Adipocyte (in vitro differentiated cells): Measurements from ENCODE around the gene OR8H1.

Experiments used
- DNase-seq: peaks from one replicate; pipeline ENCODE4 v3.0.0-alpha.2; 2015; ENCODE audit warnings: low read depth
- H3K27me3 ChIP-seq: replicated peaks from 2 replicates; pipeline ENCODE4 v1.7.0; 2013; ENCODE audit warnings: mild to moderate bottlenecking, low read length, moderate library complexity; ENCODE audit not compliant: control insufficient read depth, insufficient read depth
- H3K36me3 ChIP-seq: 2 replicates; pipeline ENCODE4 v1.7.0; 2013; ENCODE audit warnings: low read length, mild to moderate bottlenecking, moderate library complexity; ENCODE audit not compliant: control insufficient read depth, insufficient read depth, severe bottlenecking
- H3K4me1 ChIP-seq: 2 replicates; pipeline ENCODE4 v1.7.0; 2013; ENCODE audit warnings: mild to moderate bottlenecking, low read length, moderate library complexity; ENCODE audit not compliant: control insufficient read depth, insufficient read depth
- H3K4me3 ChIP-seq: 2 replicates; pipeline ENCODE4 v1.7.0; 2013; ENCODE audit warnings: mild to moderate bottlenecking, low read length, moderate library complexity
- H3K9ac ChIP-seq: 2 replicates; pipeline ENCODE4 v1.7.0; 2013; ENCODE audit warnings: mild to moderate bottlenecking, low read length, moderate library complexity
- H3K9me3 ChIP-seq: 2 replicates; pipeline ENCODE4 v1.7.0; 2013; ENCODE audit warnings: mild to moderate bottlenecking, low read length, moderate library complexity; ENCODE audit not compliant: control insufficient read depth

Gene OR8H1

GRCh38 chr11:56292154-56292553, at the start of gene OR8H1:
Gene OR8H1 (minus strand): TSS chr11:56292254. CDS start chr11:56291062, 1,192 bp downstream.
- Histone ChIP-seq H3K27me3 (no peaks in the 10 kb centered on the region), H3K4me1 (no peaks in the 10 kb centered on the region), H3K4me3 (no peak within 1 kb of the TSS), H3K9ac (no peak within 1 kb of the TSS), H3K9me3 (no peaks in the 10 kb centered on the region), H3K36me3 (no peaks in the 10 kb centered on the region)
- DNase-seq = no peak

DNA sequence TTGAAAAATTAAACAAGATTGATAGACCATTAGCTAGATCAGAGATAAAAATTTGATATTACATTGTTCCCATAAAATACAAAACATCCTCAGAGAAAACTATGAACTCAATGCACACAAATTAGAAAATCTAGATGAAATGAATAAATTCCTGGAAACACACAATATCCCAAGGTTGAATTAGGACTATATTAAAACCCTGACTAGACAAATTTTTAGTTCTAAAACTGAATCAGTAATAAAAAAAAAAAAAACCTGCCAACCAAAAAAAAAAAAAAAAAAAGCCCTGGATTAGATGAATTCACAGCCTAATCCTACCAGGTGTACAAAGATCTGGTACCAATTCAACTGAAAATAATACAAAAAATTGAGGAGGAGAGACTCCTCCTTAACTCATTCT, 48.2 kb upstream of the OR8H1 start:
- DNase-seq = no peak
- H3K9ac ChIP-seq = no peak overlapping the region
- no peaks in the 10 kb centered on the region for H3K9me3 ChIP-seq
- H3K36me3 ChIP-seq = no peaks in the 10 kb centered on the region
- H3K4me3 ChIP-seq = no peak overlapping the region
- H3K27me3 ChIP-seq = no peaks in the 10 kb centered on the region
- no peaks in the 10 kb centered on the region for H3K4me1 ChIP-seq

DNA sequence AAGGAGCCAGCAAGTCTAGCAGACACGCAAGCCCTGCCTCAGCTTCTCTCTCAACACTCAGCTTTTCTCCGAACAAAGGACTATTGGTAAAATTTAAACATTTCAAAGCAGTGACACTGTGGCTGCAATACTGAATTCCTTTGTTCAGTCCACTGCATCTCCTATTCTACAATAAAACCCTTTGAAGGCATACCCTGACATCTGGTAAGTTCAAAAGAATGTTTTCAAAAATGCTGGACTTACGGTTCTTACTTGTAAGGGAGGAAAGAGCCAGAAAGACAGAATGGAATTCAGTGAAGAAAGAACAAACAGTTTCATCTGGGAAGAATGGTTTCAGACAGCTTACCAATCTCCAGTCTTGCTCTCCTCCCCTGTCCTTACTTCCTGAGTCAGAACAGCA, 41.1 kb upstream of the OR8H1 start:
- Histone ChIP-seq H3K9ac (no peak overlapping the region), H3K27me3 (no peaks in the 10 kb centered on the region), H3K4me3 (no peak overlapping the region), H3K36me3 (no peaks in the 10 kb centered on the region), H3K4me1 (no peaks in the 10 kb centered on the region), H3K9me3 (no peaks in the 10 kb centered on the region)
- no peak for DNase-seq

DNA sequence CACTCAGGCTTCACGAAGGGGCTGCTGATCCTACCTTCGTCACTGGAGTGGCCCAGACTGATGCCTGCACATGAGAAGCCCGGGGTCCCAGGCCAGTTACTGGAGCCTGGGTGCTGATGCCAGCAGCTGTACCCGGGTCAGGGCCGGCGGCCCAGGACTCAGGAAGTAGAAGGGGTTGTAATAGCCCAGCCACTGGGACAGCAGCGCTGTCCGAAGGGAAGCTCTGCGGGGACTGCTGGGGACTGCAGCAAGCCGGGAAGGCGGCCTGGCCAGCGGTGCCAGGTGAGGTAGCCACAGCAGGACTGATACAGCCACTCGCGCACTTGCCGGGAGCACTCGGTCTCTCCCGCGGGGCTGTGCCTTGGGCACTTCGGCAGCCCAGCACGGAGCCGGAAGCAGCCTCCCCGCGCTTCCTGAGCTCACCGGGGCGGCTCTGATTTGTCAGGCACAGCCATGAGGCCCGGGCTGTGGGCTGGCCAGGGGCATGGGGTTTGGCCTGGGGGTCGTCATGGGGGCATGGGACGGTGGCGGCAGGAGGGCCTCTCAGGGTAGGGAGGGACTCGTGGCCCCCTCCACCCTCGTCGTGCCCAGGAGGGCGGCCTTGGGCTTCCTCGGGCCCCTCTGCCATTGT, 39.9 kb upstream of the OR8H1 start:
- Histone ChIP-seq H3K36me3 (no peaks in the 10 kb centered on the region), H3K27me3 (no peaks in the 10 kb centered on the region), H3K4me1 (no peaks in the 10 kb centered on the region), H3K9ac (no peak overlapping the region), H3K4me3 (no peak overlapping the region), H3K9me3 (no peaks in the 10 kb centered on the region)
- DNase-seq = no peak

DNA sequence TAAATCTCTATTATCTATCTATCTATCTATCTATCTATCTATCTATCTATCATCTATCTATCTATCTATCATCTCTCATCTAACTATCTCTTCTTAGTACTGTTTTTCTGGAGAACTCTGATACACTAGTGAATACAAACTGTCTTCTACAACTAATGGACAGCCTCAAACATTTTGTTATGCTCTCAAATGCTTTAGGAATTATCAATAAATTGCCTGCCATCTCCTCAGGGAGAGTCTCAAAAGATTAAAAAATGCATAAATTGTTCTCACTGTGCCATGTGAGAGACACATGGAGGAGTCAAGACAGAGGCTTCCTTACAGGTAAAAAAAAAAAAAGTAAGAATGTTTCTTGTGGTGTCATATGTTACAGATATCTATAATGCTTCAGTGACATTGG, 22.8 kb upstream of the OR8H1 start, which contains the start of gene OR8K3:
TSS of gene OR8K3 (plus strand) at position 301 of the 400 bp plus-strand sequence. CDS start 3,163 bp downstream, outside the sequence.
- no peaks in the 10 kb centered on the region for H3K4me1 ChIP-seq
- no peaks in the 10 kb centered on the region for H3K9me3 ChIP-seq
- no peak within 1 kb of the TSS for H3K9ac ChIP-seq
- no peak for DNase-seq
- H3K36me3 ChIP-seq = no peaks in the 10 kb centered on the region
- no peaks in the 10 kb centered on the region for H3K27me3 ChIP-seq
- no peak within 1 kb of the TSS for H3K4me3 ChIP-seq

- DNase-seq = no peak
- Histone ChIP-seq H3K9ac (no peak overlapping the region), H3K36me3 (no peaks in the 10 kb centered on the region), H3K27me3 (no peaks in the 10 kb centered on the region), H3K4me3 (no peak overlapping the region), H3K4me1 (no peaks in the 10 kb centered on the region), H3K9me3 (peaks cover 17% of the 10 kb centered on the region)
These were observed 15.8 kb upstream of the OR8H1 start for GRCh38 chr11:56307836-56308235.

DNA sequence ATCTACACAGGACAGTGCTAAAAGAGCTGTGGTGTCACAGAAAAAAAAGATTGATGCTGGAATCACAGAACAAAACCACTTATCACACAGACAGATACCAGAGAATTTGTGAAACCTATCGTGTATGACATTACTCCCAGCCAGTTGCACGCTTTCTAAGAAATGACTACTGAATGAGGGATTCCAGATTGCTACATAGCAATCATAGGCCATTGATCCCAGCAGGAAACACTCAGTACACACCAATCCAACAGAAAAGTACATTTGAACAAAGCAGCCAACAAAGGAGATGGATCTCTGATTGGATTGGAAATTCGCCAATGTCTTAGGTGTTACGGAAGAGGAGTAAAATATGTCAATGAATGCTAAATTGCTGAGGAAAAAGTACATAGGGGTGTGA, 4.8 kb upstream of the OR8H1 start:
- no peak overlapping the region for H3K9ac ChIP-seq
- H3K36me3 ChIP-seq = no peaks in the 10 kb centered on the region
- H3K4me1 ChIP-seq = no peaks in the 10 kb centered on the region
- H3K27me3 ChIP-seq = no peaks in the 10 kb centered on the region
- H3K9me3 ChIP-seq = no peaks in the 10 kb centered on the region
- no peak for DNase-seq
- no peak overlapping the region for H3K4me3 ChIP-seq

DNA sequence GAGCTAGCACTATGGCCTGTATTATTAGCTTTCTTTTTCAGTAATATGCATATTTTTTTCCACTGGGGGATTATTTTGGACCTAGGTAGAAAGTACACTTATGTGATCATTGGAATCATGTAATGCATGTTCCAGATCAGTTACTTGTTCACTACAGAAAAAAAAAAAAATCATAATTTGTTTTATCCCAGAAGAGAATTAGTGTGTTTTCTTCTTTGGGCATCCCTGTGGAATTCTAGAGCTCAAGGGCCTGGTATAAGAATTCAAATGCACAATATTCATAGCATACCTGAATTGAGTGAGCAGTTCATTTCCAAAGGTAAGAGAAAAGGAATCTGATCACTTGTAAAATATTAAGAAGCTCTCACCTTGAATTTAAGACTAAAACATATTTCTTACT, 18.2 kb downstream of the OR8H1 start, which contains the start of gene OR5T1:
TSS of gene OR5T1 (plus strand) at position 301 of the 400 bp plus-strand sequence. CDS start 1,485 bp downstream, outside the sequence.
- H3K9ac ChIP-seq = no peak within 1 kb of the TSS
- H3K36me3 ChIP-seq = no peaks in the 10 kb centered on the region
- H3K4me3 ChIP-seq = no peak within 1 kb of the TSS
- DNase-seq = no peak
- no peaks in the 10 kb centered on the region for H3K4me1 ChIP-seq
- no peaks in the 10 kb centered on the region for H3K9me3 ChIP-seq
- no peaks in the 10 kb centered on the region for H3K27me3 ChIP-seq

DNA sequence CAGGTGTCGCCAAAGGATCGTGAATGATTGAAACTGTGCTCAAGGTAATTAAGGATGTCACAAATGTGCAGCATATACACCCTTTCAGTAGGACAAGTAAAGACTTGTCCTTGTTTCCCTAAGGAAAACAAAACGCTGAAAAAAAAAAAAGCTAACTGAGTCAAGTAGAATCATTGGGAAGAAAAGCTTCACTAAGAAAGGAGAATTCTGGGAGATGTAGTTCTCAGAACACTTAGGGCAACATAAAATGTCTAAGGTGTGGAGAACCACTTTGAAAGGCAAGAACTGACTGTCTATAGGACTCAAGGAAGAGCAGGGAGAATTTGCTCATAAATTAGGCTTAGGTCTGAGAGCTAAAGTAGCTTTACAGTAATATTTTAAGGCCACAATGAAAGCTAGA, 21.0 kb downstream of the OR8H1 start:
- Histone ChIP-seq H3K36me3 (no peaks in the 10 kb centered on the region), H3K4me1 (no peaks in the 10 kb centered on the region), H3K9me3 (peaks cover 3% of the 10 kb centered on the region), H3K9ac (no peak overlapping the region), H3K27me3 (no peaks in the 10 kb centered on the region), H3K4me3 (no peak overlapping the region)
- no peak for DNase-seq

GRCh38 chr11:56251954-56252353, 40.1 kb downstream of the OR8H1 start, which contains the start of gene OR5T3:
Gene OR5T3 (plus strand): TSS chr11:56252254. CDS start chr11:56252254, 0 bp downstream.
- no peak within 1 kb of the TSS for H3K4me3 ChIP-seq

More at GRCh38 chr11:56251954-56252353, 40.1 kb downstream of the OR8H1 start, which contains the start of gene OR5T3:
- no peaks in the 10 kb centered on the region for H3K9me3 ChIP-seq
- DNase-seq = no peak
- H3K36me3 ChIP-seq = no peaks in the 10 kb centered on the region
- H3K4me1 ChIP-seq = no peaks in the 10 kb centered on the region
- H3K27me3 ChIP-seq = no peaks in the 10 kb centered on the region
- no peak within 1 kb of the TSS for H3K9ac ChIP-seq
